Activated B cell treated with CpG ODN at 0.5 μM for 24 hours (primary cell): Measurements from ENCODE around the gene COQ5. TPM values are rescaled to one million over a fixed set of nuclear protein-coding genes. Genes with fewer than 3 reads are reported as not detected.

Source experiments
- ATAC-seq: fragments of 200-7000 bp; cut with Tn5 transposase; one replicate; pipeline ENCODE4 v1.10.0; 2021; ENCODE audit warnings: low read depth, mild to moderate bottlenecking, moderate library complexity
- CTCF ChIA-PET: fragments of 350-600 bp; sonication (Branson Sonifier 250); formaldehyde crosslinking; loops from one replicate; lab custom pipeline; 2021; ENCODE audit warnings: antibody characterized with exemption; lab: Charles Lee
- POLR2A ChIA-PET: fragments of 350-600 bp; sonication (Branson Sonifier 250); formaldehyde crosslinking; loops from one replicate; lab custom pipeline; 2021; ENCODE audit warnings: antibody characterized with exemption; lab: Charles Lee
- DNase-seq: peaks from one replicate; pipeline ENCODE4 v3.0.0; 2022
- H3K27ac Mint-ChIP-seq: one replicate; pipeline ENCODE4 v1.8.0; 2020; ENCODE audit warnings: mixed read lengths
- H3K27me3 Mint-ChIP-seq: one replicate; pipeline ENCODE4 v1.8.0; 2021; ENCODE audit warnings: mixed read lengths
- H3K36me3 Mint-ChIP-seq: one replicate; pipeline ENCODE4 v1.8.0; 2021; ENCODE audit warnings: low read depth, mixed read lengths
- H3K4me1 Mint-ChIP-seq: one replicate; pipeline ENCODE4 v1.8.0; 2021; ENCODE audit warnings: mixed read lengths
- H3K4me3 Mint-ChIP-seq: one replicate; pipeline ENCODE4 v1.8.0; 2020; ENCODE audit warnings: mild to moderate bottlenecking, mixed read lengths
- H3K9me3 Mint-ChIP-seq: one replicate; pipeline ENCODE4 v1.8.0; 2020; ENCODE audit warnings: mixed read lengths
- intact Hi-C: fragments of 100-400 bp; cut with micrococcal nuclease; formaldehyde crosslinking; loops from one replicate; pipeline ENCODE4 v1.15.1; 2024
- total RNA-seq: library from RNA; stranded (reverse); gene quantifications from 2 replicates; pipeline ENCODE4 v1.2.3, GENCODE V29; 2022
- TF ChIP-seq, protein P1 (sequence below): fragments of 200-600 bp; IDR thresholded peaks from one replicate; pipeline ENCODE4 v1.8.0; 2022; ENCODE audit warnings: antibody characterized with exemption, mild to moderate bottlenecking

The COQ5 gene, protein sequence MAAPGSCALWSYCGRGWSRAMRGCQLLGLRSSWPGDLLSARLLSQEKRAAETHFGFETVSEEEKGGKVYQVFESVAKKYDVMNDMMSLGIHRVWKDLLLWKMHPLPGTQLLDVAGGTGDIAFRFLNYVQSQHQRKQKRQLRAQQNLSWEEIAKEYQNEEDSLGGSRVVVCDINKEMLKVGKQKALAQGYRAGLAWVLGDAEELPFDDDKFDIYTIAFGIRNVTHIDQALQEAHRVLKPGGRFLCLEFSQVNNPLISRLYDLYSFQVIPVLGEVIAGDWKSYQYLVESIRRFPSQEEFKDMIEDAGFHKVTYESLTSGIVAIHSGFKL
- 25.3 and 29.5 TPM in 2 replicates for total RNA-seq

DNA sequence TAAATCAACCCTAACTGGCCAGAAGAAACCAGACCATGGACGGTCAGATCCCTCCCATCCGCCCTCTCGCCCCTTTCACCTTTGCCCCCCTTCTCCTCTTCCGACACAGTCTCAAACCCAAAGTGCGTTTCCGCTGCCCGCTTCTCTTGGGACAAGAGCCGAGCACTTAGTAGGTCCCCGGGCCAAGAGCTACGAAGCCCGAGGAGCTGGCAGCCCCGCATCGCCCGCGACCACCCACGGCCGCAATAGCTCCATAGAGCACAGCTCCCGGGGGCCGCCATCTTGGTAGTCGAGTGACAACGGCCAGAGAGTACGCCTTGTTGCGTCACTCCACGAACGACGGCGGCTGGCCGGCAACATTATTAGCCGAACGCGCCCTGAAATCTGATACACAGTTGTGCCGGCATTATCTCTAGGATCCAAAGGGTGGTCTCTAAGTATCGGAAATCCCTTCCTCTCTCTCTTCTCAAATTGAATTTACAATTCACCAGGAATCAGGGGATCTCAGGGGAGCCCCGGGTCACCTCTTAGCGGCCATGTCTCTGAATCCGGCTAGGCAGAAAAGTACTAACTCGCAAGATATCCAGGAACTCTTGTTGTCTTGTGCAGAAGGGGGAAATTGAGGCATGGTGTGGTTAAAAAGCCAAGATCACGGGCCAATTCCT is at the start of gene COQ5:
Gene COQ5, minus strand, starts transcription at position 298 of the 665 bp plus-strand sequence. Its CDS starts 17 bp downstream, at position 281.
- Mint-ChIP-seq H3K27ac (peak within 1 kb of the TSS; percentile 99), H3K36me3 (peaks cover 13% of the 10 kb centered on the region), H3K27me3 (no peaks in the 10 kb centered on the region), H3K4me3 (peak within 1 kb of the TSS; percentile 100), H3K9me3 (no peaks in the 10 kb centered on the region), H3K4me1 (peaks cover 29% of the 10 kb centered on the region)
- ATAC-seq: peak; percentile 96
- CTCF ChIA-PET: interaction anchor here (0.8 kb wide), 1 partner anchor 11 kb away, joined by 3 read pairs; no protein-coding TSS in a partner anchor
- POLR2A ChIA-PET: interaction anchor here (0.6 to 1.7 kb wide), 11 partner anchors 10 to 328 kb away, joined by 3 to 10 read pairs (median 6); partner anchors contain the start of genes POP5, RNU4-1, RNU4-2 and RPLP0
- DNase-seq: peak; percentile 76
- intact Hi-C loops: loop anchor here (1.0 to 5.0 kb wide), 2 partner anchors 33 to 212 kb away; partner anchors contain the start of gene DYNLL1
- TF ChIP-seq, protein P1, sequence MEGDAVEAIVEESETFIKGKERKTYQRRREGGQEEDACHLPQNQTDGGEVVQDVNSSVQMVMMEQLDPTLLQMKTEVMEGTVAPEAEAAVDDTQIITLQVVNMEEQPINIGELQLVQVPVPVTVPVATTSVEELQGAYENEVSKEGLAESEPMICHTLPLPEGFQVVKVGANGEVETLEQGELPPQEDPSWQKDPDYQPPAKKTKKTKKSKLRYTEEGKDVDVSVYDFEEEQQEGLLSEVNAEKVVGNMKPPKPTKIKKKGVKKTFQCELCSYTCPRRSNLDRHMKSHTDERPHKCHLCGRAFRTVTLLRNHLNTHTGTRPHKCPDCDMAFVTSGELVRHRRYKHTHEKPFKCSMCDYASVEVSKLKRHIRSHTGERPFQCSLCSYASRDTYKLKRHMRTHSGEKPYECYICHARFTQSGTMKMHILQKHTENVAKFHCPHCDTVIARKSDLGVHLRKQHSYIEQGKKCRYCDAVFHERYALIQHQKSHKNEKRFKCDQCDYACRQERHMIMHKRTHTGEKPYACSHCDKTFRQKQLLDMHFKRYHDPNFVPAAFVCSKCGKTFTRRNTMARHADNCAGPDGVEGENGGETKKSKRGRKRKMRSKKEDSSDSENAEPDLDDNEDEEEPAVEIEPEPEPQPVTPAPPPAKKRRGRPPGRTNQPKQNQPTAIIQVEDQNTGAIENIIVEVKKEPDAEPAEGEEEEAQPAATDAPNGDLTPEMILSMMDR: no peak

DNA sequence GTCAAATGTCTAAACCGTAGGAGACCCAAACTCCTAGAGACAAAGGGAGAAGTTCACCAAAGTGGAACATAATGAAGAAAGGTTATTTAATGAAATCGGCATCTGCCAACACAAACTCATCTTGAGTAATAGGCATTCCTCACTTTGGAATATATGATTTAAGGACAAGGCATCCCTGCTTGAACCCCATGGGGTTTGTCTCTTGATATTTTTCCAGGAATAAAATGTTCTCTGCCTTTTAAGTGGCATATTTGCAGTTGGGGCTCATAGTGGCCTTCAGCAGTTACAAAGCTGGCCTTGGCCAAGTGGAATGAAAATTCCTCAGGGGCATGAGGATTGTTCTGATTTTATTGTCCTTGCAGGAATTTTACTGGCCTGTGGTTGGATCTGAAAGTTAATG is 45.1 kb upstream of the COQ5 start:
- intact Hi-C loops: no loop called here
- ChIA-PET CTCF (interaction anchor here (1.0 to 1.1 kb wide), 2 partner anchors 9 kb away, joined by 3 read pairs; no protein-coding TSS in a partner anchor), POLR2A (no interaction called here)
- Mint-ChIP-seq H3K9me3 (no peaks in the 10 kb centered on the region), H3K27ac (no peak overlapping the region), H3K27me3 (no peaks in the 10 kb centered on the region), H3K4me1 (no peaks in the 10 kb centered on the region), H3K36me3 (peaks cover 93% of the 10 kb centered on the region), H3K4me3 (no peak overlapping the region)
- DNase-seq (no peak), ATAC-seq (no peak)
- TF ChIP-seq, protein P1: no peak

DNA sequence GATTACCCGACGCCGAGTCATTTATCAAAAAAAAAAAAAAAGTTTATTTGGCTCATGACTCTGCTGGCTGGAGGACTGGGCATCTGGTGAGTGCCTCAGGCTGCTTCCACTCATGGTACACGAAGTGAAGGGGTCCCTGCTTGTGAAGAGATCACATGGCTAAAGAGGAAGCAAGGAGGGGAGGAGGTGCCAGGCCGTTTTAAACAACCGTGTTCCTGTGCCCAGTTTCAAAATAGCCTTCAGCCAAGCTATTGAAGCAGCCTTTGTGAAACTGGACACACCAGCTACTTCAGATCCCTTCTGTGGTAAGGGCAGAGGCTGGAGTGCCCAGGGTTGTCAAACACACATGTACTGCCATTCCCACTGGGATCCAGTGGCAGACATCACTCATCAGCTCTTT is 44.6 kb upstream of the COQ5 start:
- H3K36me3 Mint-ChIP-seq: peaks cover 95% of the 10 kb centered on the region
- ChIA-PET POLR2A (no interaction called here), CTCF (interaction anchor here (1.1 kb wide), 1 partner anchor 9 kb away, joined by 3 read pairs; no protein-coding TSS in a partner anchor)
- TF ChIP-seq, protein P1: no peak
- H3K9me3 Mint-ChIP-seq: no peaks in the 10 kb centered on the region
- intact Hi-C loops: no loop called here
- no peaks in the 10 kb centered on the region for H3K27me3 Mint-ChIP-seq
- no peak for DNase-seq
- no peak overlapping the region for H3K4me3 Mint-ChIP-seq
- H3K4me1 Mint-ChIP-seq: no peaks in the 10 kb centered on the region
- no peak overlapping the region for H3K27ac Mint-ChIP-seq
- ATAC-seq: no peak

DNA sequence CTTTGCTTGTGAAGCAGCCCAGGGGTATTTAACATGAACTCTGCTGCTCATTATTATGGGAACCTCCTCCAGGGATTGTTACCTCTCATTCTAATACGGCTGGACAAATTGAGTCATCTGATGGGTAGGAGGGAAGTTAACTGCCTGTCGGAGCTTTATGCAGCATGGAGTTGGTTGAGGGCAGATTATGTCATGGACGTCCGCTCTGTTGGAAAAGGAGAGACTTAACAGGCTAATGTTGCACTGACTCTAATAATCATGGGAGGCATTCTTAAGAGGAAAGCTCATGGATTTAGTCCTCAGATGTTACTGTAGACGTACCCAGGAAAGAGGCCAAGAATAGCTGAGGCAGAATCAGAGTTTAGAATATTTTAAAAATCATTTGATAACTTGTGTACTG is 42.3 kb upstream of the COQ5 start:
- ChIA-PET CTCF (interaction anchor here (2.3 kb wide), 1 partner anchor 10 kb away, joined by 5 read pairs; the partner anchor contains the start of gene POP5), POLR2A (interaction anchor here (0.5 to 1.4 kb wide), 4 partner anchors 10 to 854 kb away, joined by 3 to 6 read pairs (median 4); partner anchors contain the start of genes POP5 and RNU4-1)
- DNase-seq (no peak), ATAC-seq (no peak)
- Mint-ChIP-seq H3K27me3 (no peaks in the 10 kb centered on the region), H3K36me3 (peaks cover 89% of the 10 kb centered on the region), H3K9me3 (no peaks in the 10 kb centered on the region), H3K4me3 (no peak overlapping the region), H3K4me1 (no peaks in the 10 kb centered on the region), H3K27ac (no peak overlapping the region)
- intact Hi-C loops: no loop called here
- TF ChIP-seq, protein P1: no peak

DNA sequence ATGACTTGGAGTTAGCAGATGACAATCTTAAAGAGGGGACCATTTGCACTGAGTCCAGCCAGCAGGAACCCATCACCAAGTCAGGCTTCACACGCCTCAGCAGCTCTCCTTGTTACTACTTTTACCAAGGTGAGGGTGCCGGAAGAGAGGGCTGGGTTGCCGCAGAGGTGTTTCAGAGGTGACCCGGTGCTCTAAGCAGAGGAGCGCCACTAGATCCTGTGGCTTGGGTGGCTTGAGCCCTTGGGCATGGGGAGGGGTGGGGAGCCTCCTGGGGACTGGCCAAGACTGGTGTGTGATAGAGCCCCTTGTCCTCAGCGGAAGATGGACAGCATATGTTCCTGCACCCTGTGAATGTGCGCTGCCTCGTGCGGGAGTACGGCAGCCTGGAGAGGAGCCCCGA is 34.5 kb upstream of the COQ5 start:
- Mint-ChIP-seq H3K9me3 (no peaks in the 10 kb centered on the region), H3K27me3 (no peaks in the 10 kb centered on the region), H3K27ac (no peak overlapping the region), H3K36me3 (peaks cover 87% of the 10 kb centered on the region), H3K4me3 (no peak overlapping the region), H3K4me1 (no peaks in the 10 kb centered on the region)
- POLR2A ChIA-PET: no interaction called here
- intact Hi-C loops: no loop called here
- CTCF ChIA-PET: no interaction called here
- DNase-seq: no peak
- TF ChIP-seq, protein P1: no peak
- ATAC-seq: no peak
